ENCODE results near the gene PCDHB12.

DNA sequence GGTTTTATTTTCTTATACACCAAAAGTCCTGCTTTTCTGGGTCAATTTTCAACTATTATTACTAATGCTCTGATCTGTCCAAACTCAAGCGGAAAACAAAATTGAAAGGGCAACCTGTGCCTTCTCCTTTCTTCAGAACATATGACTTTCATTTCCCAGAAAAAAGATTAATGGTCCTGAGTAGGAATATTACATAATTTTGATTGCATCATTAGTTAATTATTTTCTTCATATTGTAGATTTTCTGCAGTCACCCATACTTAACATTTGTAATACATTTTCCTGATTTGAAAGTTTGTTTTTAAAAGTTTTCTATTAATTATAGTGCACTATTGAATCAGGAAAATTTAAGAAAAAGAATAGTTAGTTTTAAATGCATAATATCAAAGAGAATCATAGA, 32.6 kb upstream of the PCDHB12 start:
- TF ChIP-seq CTCF (IDR thresholded peaks at IDR 0.05) (no peak), POLR2AphosphoS5 (IDR thresholded peaks at IDR 0.05; ENCODE audit: low read depth, low read length) (no peak), IRF3 (IDR thresholded peaks at IDR 0.05; ENCODE audit: low read depth, low read length) (no peak), EZH2phosphoT487 (IDR thresholded peaks at IDR 0.05; ENCODE audit: borderline replicate concordance, low read depth) (no peak), USF2 (IDR thresholded peaks at IDR 0.05; ENCODE audit: borderline replicate concordance, low read depth, low read length) (no peak), CHD2 (IDR thresholded peaks at IDR 0.05; ENCODE audit: low read length, partially characterized antibody) (no peak), NRF1 (IDR thresholded peaks at IDR 0.05; ENCODE audit: low read depth, low read length) (no peak)
- TF ChIP-seq, protein P1, sequence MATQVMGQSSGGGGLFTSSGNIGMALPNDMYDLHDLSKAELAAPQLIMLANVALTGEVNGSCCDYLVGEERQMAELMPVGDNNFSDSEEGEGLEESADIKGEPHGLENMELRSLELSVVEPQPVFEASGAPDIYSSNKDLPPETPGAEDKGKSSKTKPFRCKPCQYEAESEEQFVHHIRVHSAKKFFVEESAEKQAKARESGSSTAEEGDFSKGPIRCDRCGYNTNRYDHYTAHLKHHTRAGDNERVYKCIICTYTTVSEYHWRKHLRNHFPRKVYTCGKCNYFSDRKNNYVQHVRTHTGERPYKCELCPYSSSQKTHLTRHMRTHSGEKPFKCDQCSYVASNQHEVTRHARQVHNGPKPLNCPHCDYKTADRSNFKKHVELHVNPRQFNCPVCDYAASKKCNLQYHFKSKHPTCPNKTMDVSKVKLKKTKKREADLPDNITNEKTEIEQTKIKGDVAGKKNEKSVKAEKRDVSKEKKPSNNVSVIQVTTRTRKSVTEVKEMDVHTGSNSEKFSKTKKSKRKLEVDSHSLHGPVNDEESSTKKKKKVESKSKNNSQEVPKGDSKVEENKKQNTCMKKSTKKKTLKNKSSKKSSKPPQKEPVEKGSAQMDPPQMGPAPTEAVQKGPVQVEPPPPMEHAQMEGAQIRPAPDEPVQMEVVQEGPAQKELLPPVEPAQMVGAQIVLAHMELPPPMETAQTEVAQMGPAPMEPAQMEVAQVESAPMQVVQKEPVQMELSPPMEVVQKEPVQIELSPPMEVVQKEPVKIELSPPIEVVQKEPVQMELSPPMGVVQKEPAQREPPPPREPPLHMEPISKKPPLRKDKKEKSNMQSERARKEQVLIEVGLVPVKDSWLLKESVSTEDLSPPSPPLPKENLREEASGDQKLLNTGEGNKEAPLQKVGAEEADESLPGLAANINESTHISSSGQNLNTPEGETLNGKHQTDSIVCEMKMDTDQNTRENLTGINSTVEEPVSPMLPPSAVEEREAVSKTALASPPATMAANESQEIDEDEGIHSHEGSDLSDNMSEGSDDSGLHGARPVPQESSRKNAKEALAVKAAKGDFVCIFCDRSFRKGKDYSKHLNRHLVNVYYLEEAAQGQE (IDR thresholded peaks at IDR 0.05; ENCODE audit: low read depth, low read length), result no peak
- TF ChIP-seq, protein P2, sequence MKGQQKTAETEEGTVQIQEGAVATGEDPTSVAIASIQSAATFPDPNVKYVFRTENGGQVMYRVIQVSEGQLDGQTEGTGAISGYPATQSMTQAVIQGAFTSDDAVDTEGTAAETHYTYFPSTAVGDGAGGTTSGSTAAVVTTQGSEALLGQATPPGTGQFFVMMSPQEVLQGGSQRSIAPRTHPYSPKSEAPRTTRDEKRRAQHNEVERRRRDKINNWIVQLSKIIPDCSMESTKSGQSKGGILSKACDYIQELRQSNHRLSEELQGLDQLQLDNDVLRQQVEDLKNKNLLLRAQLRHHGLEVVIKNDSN (IDR thresholded peaks at IDR 0.05; ENCODE audit: borderline replicate concordance, low read depth), result no peak

Data from SK-N-SH (cell line).